Measurements from ENCODE around the gene RMI1. TPM values are rescaled to one million over a fixed set of nuclear protein-coding genes. Genes with fewer than 3 reads are reported as not detected.

Gene RMI1
- total and polyA plus RNA-seq, 2 donors (not counting 3 experiments of a cell fraction or from before 2014, with no cell fraction given), result 1.1 to 11.5 TPM

- Histone ChIP-seq H3K27me3 (ENCODE audit: control insufficient read depth in 2 of 2, insufficient read depth in 2 of 2, low read length in 2 of 2) (no peaks in the 10 kb centered on the region), H3K4me1 (ENCODE audit: control insufficient read depth, extremely low read depth, insufficient read depth, low read length) (no peaks in the 10 kb centered on the region), H2AFZ (ENCODE audit: low read depth, low read length) (no peak overlapping the region), H3K9me1 (replicated peaks; ENCODE audit: control insufficient read depth, extremely low read depth, insufficient read depth, low read length) (no peaks in the 10 kb centered on the region), H3K4me3 (replicated peaks in 1 of 3; ENCODE audit: insufficient read depth in 1 of 3, low read depth in 1 of 3, low read length in 3 of 3) (no peak overlapping the region), H3K9me3 (replicated peaks; ENCODE audit: control insufficient read depth, insufficient read depth, low read length) (no peaks in the 10 kb centered on the region), H4K20me1 (replicated peaks; ENCODE audit: control insufficient read depth, extremely low read depth, insufficient read depth, low read length) (peaks cover 7% of the 10 kb centered on the region), H3K9ac (replicated peaks; ENCODE audit: extremely low read depth, insufficient read depth, low read length) (no peak overlapping the region), H3K36me3 (ENCODE audit: control insufficient read depth in 2 of 2, extremely low read depth in 1 of 2, insufficient read depth in 2 of 2, low read length in 2 of 2) (peaks cover 22 to 55% of the 10 kb centered on the region in 2 experiments), H3K4me2 (ENCODE audit: insufficient read depth, low read length) (no peak overlapping the region), H3K27ac (ENCODE audit: insufficient read depth, low read depth, low read length) (no peak overlapping the region), H3K79me2 (ENCODE audit: control insufficient read depth, insufficient read depth, low read length) (peaks cover 33% of the 10 kb centered on the region)
- TF ChIP-seq MYC (IDR thresholded peaks at IDR 0.05; ENCODE audit: low read depth, low read length) (no peak), GATA2 (IDR thresholded peaks at IDR 0.05; ENCODE audit: insufficient read depth, insufficient read length, low read depth, low read length) (no peak), EZH2 (IDR thresholded peaks at IDR 0.05; ENCODE audit: borderline replicate concordance, low read depth, low read length, severe bottlenecking) (no peak), POLR2AphosphoS5 (IDR thresholded peaks at IDR 0.05; ENCODE audit: insufficient read depth, low read depth, low read length) (no peak), MAX (IDR thresholded peaks at IDR 0.05; ENCODE audit: insufficient read depth, insufficient read length) (no peak), POLR2A (IDR thresholded peaks at IDR 0.05; ENCODE audit: low read depth, low read length) (no peak), FOS (IDR thresholded peaks at IDR 0.05; ENCODE audit: borderline replicate concordance, insufficient read depth, low read length) (no peak), JUN (IDR thresholded peaks at IDR 0.05; ENCODE audit: borderline replicate concordance, insufficient read depth, insufficient read length, low read depth) (no peak)
- TF ChIP-seq, protein P1, sequence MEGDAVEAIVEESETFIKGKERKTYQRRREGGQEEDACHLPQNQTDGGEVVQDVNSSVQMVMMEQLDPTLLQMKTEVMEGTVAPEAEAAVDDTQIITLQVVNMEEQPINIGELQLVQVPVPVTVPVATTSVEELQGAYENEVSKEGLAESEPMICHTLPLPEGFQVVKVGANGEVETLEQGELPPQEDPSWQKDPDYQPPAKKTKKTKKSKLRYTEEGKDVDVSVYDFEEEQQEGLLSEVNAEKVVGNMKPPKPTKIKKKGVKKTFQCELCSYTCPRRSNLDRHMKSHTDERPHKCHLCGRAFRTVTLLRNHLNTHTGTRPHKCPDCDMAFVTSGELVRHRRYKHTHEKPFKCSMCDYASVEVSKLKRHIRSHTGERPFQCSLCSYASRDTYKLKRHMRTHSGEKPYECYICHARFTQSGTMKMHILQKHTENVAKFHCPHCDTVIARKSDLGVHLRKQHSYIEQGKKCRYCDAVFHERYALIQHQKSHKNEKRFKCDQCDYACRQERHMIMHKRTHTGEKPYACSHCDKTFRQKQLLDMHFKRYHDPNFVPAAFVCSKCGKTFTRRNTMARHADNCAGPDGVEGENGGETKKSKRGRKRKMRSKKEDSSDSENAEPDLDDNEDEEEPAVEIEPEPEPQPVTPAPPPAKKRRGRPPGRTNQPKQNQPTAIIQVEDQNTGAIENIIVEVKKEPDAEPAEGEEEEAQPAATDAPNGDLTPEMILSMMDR (IDR thresholded peaks at IDR 0.05; ENCODE audit: extremely low read depth in 1 of 2, insufficient read depth in 1 of 2, low read depth in 1 of 2, low read length in 2 of 2), result no peak
- dilution Hi-C loops (cut with MboI; ENCODE audit: extremely low pct_ligation_motif_present, low sequenced_read_pairs), result no loop called here
- FAIRE-seq (no peak), DNase-seq (ENCODE audit: low read depth, low spot score) (no peak)
- intact Hi-C loops (cut with micrococcal nuclease), result no loop called here
- ChIA-PET POLR2A (no interaction called here), CTCF (interaction anchor here (1.7 to 2.2 kb wide), 2 partner anchors 9 to 291 kb away, joined by 5 to 6 read pairs; no protein-coding TSS in a partner anchor)
- no TSS peak for BruUV-seq (replicated peaks)
Observed at GRCh38 chr9:83969602-83970001, 11.0 kb upstream of the RMI1 start.

All from endothelial cell of umbilical vein (primary cell).